Astrocyte of the cerebellum (primary cell): ENCODE measurements around the gene RFNG.

ENCODE experiments used
- DNase-seq: peaks from one replicate; pipeline ENCODE4 v3.0.0-alpha.2; 2011; ENCODE audit warnings: low read depth
- H3K4me3 ChIP-seq: 2 replicates; pipeline ENCODE4 v1.5.1; 2011; ENCODE audit warnings: mild to moderate bottlenecking, low read depth, low read length, moderate library complexity
- in situ Hi-C: cut with HindIII; loops from 2 replicates; pipeline ENCODE4 v1.10.0; 2017; ENCODE audit warnings: low sequenced_read_pairs
- TF ChIP-seq, protein P1 (sequence below): IDR thresholded peaks from 2 replicates; pipeline ENCODE4 v1.5.1; 2012; ENCODE audit warnings: low read length, low read depth, moderate library complexity, mild to moderate bottlenecking; ENCODE audit errors: missing control alignments

Gene RFNG

DNA sequence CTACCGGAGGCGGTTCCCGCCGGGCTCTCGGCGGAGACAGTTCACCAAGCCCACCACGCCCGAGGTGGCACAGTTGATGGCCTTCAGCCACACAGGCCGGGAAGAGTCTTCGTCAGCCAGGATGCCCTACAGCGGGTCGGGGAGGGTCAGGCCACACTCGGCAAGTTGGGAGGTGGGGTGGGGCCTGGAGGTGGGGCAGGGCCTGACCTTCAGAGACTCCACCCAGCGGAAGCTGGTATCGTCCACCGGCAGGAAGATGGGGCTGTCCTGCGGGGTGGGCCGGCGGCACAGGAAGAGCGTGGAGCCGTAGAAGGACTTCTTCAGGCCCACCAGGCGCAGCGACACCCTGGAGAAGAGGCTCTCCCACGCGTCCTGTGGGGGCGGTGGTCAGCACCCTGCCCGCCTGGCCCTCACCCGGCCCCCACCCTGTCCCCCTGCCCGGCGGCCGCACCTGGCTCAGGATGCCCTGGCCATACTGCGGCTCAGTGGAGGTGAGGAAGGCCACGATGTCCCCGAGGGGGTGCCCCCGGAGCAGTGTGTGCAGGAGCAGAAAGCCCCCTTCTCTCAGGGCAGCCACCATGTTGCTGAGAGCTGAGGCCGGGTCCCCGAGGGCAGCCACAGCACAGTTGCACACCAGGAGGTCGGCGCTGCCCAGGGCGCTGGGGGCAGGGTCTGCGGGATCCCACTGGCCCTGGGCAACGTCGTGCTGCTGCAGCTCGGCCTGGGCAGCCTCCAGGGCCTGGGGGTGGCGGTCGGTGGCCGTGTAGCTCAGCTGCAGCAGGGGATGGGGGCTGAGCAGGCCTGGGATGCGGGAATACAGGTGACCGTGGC, 33.6 kb upstream of the RFNG start:
- H3K4me3 ChIP-seq, result no peak overlapping the region
- no peak for DNase-seq
- TF ChIP-seq, protein P1, sequence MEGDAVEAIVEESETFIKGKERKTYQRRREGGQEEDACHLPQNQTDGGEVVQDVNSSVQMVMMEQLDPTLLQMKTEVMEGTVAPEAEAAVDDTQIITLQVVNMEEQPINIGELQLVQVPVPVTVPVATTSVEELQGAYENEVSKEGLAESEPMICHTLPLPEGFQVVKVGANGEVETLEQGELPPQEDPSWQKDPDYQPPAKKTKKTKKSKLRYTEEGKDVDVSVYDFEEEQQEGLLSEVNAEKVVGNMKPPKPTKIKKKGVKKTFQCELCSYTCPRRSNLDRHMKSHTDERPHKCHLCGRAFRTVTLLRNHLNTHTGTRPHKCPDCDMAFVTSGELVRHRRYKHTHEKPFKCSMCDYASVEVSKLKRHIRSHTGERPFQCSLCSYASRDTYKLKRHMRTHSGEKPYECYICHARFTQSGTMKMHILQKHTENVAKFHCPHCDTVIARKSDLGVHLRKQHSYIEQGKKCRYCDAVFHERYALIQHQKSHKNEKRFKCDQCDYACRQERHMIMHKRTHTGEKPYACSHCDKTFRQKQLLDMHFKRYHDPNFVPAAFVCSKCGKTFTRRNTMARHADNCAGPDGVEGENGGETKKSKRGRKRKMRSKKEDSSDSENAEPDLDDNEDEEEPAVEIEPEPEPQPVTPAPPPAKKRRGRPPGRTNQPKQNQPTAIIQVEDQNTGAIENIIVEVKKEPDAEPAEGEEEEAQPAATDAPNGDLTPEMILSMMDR, result no peak
- in situ Hi-C loops, result no loop called here

- H3K4me3 ChIP-seq, result no peak overlapping the region
- in situ Hi-C loops, result no loop called here
- TF ChIP-seq, protein P1, result no peak
- DNase-seq, result no peak
Measured at GRCh38 chr17:82084373-82085030, 32.9 kb upstream of the RFNG start.

- in situ Hi-C loops, result no loop called here
- no peak overlapping the region for H3K4me3 ChIP-seq
- no peak for DNase-seq
- TF ChIP-seq, protein P1, result no peak
Measured at GRCh38 chr17:82083533-82084359, 32.1 kb upstream of the RFNG start.

- TF ChIP-seq, protein P1, result no peak
- in situ Hi-C loops, result no loop called here
- H3K4me3 ChIP-seq, result no peak overlapping the region
Measured at GRCh38 chr17:82083009-82083408, 31.4 kb upstream of the RFNG start.

GRCh38 chr17:82082456-82082855, 30.8 kb upstream of the RFNG start:
- H3K4me3 ChIP-seq, result no peak overlapping the region
- no peak for DNase-seq
- TF ChIP-seq, protein P1, result no peak
- in situ Hi-C loops, result no loop called here

More at GRCh38 chr17:82083009-82083408, 31.4 kb upstream of the RFNG start:
- DNase-seq, result no peak

DNA sequence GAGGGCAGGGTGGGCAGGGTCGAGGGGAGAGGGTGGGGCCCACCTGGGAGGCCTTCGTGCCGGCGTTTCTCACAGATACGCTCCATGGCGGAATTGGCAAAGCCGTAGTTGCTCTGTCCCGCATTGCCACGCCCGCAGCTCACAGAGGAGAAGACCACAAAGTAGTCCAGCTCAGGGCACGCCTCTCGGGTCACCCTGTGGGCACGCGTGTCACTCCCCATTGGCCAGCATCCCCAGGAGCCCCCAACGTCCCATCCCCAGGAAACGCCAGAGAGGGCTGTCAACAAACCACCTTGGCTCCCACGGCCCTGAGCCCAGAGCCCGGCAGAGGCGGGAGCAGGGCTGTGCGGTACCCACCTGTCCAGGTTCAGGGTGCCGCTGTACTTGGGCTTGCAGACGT, 30.4 kb upstream of the RFNG start:
- TF ChIP-seq, protein P1, result no peak
- no peak overlapping the region for H3K4me3 ChIP-seq
- in situ Hi-C loops, result no loop called here
- DNase-seq, result no peak
